Bronchial epithelial cell (primary cell): Measurements from ENCODE around the gene SLC9A9. TPM values are rescaled to one million over a fixed set of nuclear protein-coding genes. Genes with fewer than 3 reads are reported as not detected.

ENCODE experiments used
- DNase-seq: peaks from one replicate; pipeline ENCODE4 v3.0.0-alpha.2; 2010; ENCODE audit warnings: low read depth
- FAIRE-seq: peaks from 2 replicates; lab custom pipeline; 2011; peaks lifted over from hg19 to GRCh38; lab: Jason Lieb, UNC
- H3K27me3 ChIP-seq: 2 replicates; pipeline ENCODE4 v1.5.1; 2011; ENCODE audit warnings: low read length; ENCODE audit not compliant: control insufficient read depth, insufficient read depth
- H3K36me3 ChIP-seq: 2 replicates; pipeline ENCODE4 v1.5.1; 2011; ENCODE audit warnings: low read length; ENCODE audit not compliant: control insufficient read depth, insufficient read depth
- H3K4me3 ChIP-seq: 2 replicates; pipeline ENCODE4 v1.5.1; 2011; ENCODE audit warnings: mild to moderate bottlenecking, low read depth, low read length, control low read depth
- CTCF ChIP-seq: IDR thresholded peaks from 2 replicates; pipeline ENCODE4 v1.5.1; 2011; ENCODE audit warnings: mild to moderate bottlenecking, moderate library complexity, low read length, control low read depth, inconsistent platforms; ENCODE audit not compliant: insufficient read depth, severe bottlenecking
- total RNA-seq: library from RNA; depleted of rRNA; stranded (reverse); fragments of >200 nt; gene quantifications from 2 replicates; pipeline ENCODE4 v1.2.1, GENCODE V29; 2014

Gene SLC9A9
- total RNA-seq, 1 donor from 2014 or later: 1.3 TPM

GRCh38 chr3:143837076-143837475 lies 11.2 kb downstream of the SLC9A9 start:
- TF ChIP-seq CTCF: no peak
- no peaks in the 10 kb centered on the region for H3K36me3 ChIP-seq
- FAIRE-seq: no peak
- no peak overlapping the region for H3K4me3 ChIP-seq
- no peaks in the 10 kb centered on the region for H3K27me3 ChIP-seq
- no peak for DNase-seq

GRCh38 chr3:143835312-143835711 lies 13.0 kb downstream of the SLC9A9 start:
- no peaks in the 10 kb centered on the region for H3K27me3 ChIP-seq
- FAIRE-seq (peak; percentile 70), DNase-seq (no peak)
- TF ChIP-seq CTCF: no peak
- H3K4me3 ChIP-seq: no peak overlapping the region
- H3K36me3 ChIP-seq: no peaks in the 10 kb centered on the region

GRCh38 chr3:143832433-143832832 lies 15.8 kb downstream of the SLC9A9 start:
- H3K27me3 ChIP-seq: no peaks in the 10 kb centered on the region
- no peaks in the 10 kb centered on the region for H3K36me3 ChIP-seq
- no peak for TF ChIP-seq CTCF
- FAIRE-seq (no peak), DNase-seq (peak; percentile 74)
- no peak overlapping the region for H3K4me3 ChIP-seq

- DNase-seq (no peak), FAIRE-seq (no peak)
- H3K36me3 ChIP-seq: no peaks in the 10 kb centered on the region
- no peaks in the 10 kb centered on the region for H3K27me3 ChIP-seq
- TF ChIP-seq CTCF: no peak
- H3K4me3 ChIP-seq: no peak overlapping the region
These were observed 16.3 kb downstream of the SLC9A9 start for GRCh38 chr3:143831994-143832393.

GRCh38 chr3:143831208-143831607 lies 17.1 kb downstream of the SLC9A9 start:
- DNase-seq (peak; percentile 74), FAIRE-seq (no peak)
- Histone ChIP-seq H3K4me3 (no peak overlapping the region), H3K27me3 (no peaks in the 10 kb centered on the region), H3K36me3 (no peaks in the 10 kb centered on the region)
- TF ChIP-seq CTCF: no peak

- TF ChIP-seq CTCF: no peak
- no peaks in the 10 kb centered on the region for H3K27me3 ChIP-seq
- FAIRE-seq (no peak), DNase-seq (no peak)
- H3K4me3 ChIP-seq: no peak overlapping the region
- no peaks in the 10 kb centered on the region for H3K36me3 ChIP-seq
These were observed 17.5 kb downstream of the SLC9A9 start for GRCh38 chr3:143830786-143831185.
